ENCODE results near the gene DGKB. TPM values are rescaled to one million over a fixed set of nuclear protein-coding genes. Genes with fewer than 3 reads are reported as not detected.

Gene DGKB
- total RNA-seq, 1 donor from 2014 or later: 0.99 TPM

GRCh38 chr7:14688208-14688607 is 214.3 kb downstream of the DGKB start:
- no peak for DNase-seq (ENCODE audit: low spot score)

- DNase-seq (ENCODE audit: low spot score): no peak
These were observed 214.8 kb downstream of the DGKB start for GRCh38 chr7:14687777-14688176.

GRCh38 chr7:14687241-14687640 is 215.3 kb downstream of the DGKB start:
- DNase-seq (ENCODE audit: low spot score): no peak

GRCh38 chr7:14685167-14685566 is 217.4 kb downstream of the DGKB start:
- DNase-seq (ENCODE audit: low spot score): no peak

GRCh38 chr7:14682910-14683465 is 219.6 kb downstream of the DGKB start:
- DNase-seq (ENCODE audit: low spot score): no peak

GRCh38 chr7:14676896-14677295 is 225.7 kb downstream of the DGKB start:
- DNase-seq (ENCODE audit: low spot score): no peak

GRCh38 chr7:14673202-14673601 is 229.3 kb downstream of the DGKB start:
- no peak for DNase-seq (ENCODE audit: low spot score)

- DNase-seq (ENCODE audit: low spot score): no peak
These were observed 235.6 kb downstream of the DGKB start for GRCh38 chr7:14666913-14667312.

GRCh38 chr7:14666304-14666703 is 236.2 kb downstream of the DGKB start:
- no peak for DNase-seq (ENCODE audit: low spot score)

GRCh38 chr7:14639801-14640200 is 262.8 kb downstream of the DGKB start:
- no peak for DNase-seq (ENCODE audit: low spot score)

- no peak for DNase-seq (ENCODE audit: low spot score)
These were observed 263.2 kb downstream of the DGKB start for GRCh38 chr7:14639329-14639728.

- no peak for DNase-seq (ENCODE audit: low spot score)
These were observed 264.6 kb downstream of the DGKB start for GRCh38 chr7:14637968-14638367.

GRCh38 chr7:14635955-14636354 is 266.6 kb downstream of the DGKB start:
- DNase-seq (ENCODE audit: low spot score): no peak

GRCh38 chr7:14630048-14630447 is 272.5 kb downstream of the DGKB start:
- no peak for DNase-seq (ENCODE audit: low spot score)

- DNase-seq (ENCODE audit: low spot score): no peak
These were observed 274.0 kb downstream of the DGKB start for GRCh38 chr7:14628516-14628915.

- no peak for DNase-seq (ENCODE audit: low spot score)
These were observed 276.5 kb downstream of the DGKB start for GRCh38 chr7:14626076-14626475.

- no peak for DNase-seq (ENCODE audit: low spot score)
These were observed 280.0 kb downstream of the DGKB start for GRCh38 chr7:14622559-14622958.

GRCh38 chr7:14606101-14606500 is 296.4 kb downstream of the DGKB start:
- DNase-seq (ENCODE audit: low spot score): no peak

GRCh38 chr7:14604606-14605005 is 297.9 kb downstream of the DGKB start:
- DNase-seq (ENCODE audit: low spot score): no peak

- no peak for DNase-seq (ENCODE audit: low spot score)
These were observed 299.7 kb downstream of the DGKB start for GRCh38 chr7:14602851-14603250.

GRCh38 chr7:14600766-14601367 is 301.7 kb downstream of the DGKB start:
- DNase-seq (ENCODE audit: low spot score): no peak

- DNase-seq (ENCODE audit: low spot score): no peak
These were observed 303.6 kb downstream of the DGKB start for GRCh38 chr7:14598978-14599377.

- DNase-seq (ENCODE audit: low spot score): no peak
These were observed 306.1 kb downstream of the DGKB start for GRCh38 chr7:14596421-14596820.

- no peak for DNase-seq (ENCODE audit: low spot score)
These were observed 312.3 kb downstream of the DGKB start for GRCh38 chr7:14590206-14590605.
